HG02759 (cell line): Measurements from ENCODE around the gene FNTB.

Experiments
- ATAC-seq: cut with Tn5 transposase; IDR thresholded peaks from one replicate; pipeline ENCODE4 v1.9.1; 2021; ENCODE audit warnings: mild to moderate bottlenecking, moderate library complexity; ENCODE audit not compliant: unreplicated experiment

FNTB gene

DNA sequence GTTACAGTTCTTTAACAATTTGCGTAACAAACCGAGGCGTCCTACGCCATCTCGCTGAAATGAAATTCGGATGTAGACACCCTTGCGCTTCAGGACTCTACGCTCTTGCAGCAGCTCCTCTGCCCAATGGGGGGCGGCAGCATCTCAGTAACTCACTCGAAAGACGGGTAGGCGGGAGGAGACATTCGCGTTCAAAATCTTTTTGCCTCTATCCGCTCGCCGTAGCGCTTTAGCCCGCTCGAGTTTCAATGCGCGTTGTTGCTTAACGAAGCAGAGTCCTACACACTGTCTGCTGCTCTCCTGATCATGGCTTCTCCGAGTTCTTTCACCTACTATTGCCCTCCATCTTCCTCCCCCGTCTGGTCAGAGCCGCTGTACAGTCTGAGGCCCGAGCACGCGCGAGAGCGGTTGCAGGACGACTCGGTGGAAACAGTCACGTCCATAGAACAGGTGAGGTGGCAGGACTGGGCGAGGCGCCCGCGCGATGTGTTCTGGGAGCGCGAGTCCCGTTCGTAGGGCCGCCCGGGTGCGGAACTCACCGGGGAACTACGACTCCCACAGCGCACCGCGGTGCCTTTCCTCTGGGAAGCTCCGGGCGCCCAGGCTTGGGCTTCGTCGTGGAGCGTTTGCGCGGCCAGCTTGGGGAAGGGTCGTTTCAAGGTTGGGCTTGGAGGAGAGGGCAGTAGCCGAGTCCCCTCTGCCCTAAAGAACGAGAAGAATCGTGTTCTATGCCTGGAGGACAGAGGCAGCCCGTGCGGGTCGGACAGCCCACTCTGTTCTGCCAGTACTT lies at the start of gene FNTB:
FNTB (plus strand) TSS at position 248 of the 790 bp plus-strand sequence; CDS start at position 307, 59 bp downstream.
- ATAC-seq: peak; percentile 95

- no peak for ATAC-seq
Observed at GRCh38 chr14:64937171-64937820, 49.4 kb upstream of the FNTB start.

DNA sequence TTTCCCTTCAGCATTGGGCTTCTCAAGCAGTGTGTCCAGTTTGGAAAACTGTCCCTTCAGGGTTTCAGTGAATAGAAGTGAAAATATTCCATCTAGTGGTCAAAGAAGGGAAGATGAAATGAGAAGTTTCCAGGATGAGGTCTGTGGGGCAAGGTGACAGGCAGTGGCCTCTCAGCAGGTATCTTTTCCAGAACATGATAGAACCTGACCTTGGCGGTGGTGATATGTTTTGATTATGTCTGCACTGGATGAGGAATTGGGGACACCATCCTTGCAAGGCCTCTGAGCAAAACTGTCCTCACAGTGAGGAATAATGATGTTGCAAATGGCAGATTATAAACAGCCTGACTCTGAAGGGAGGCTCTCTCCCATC lies 48.9 kb upstream of the FNTB start:
- ATAC-seq: no peak

- ATAC-seq: no peak
Observed at GRCh38 chr14:64938972-64939816, 47.5 kb upstream of the FNTB start.

GRCh38 chr14:64939817-64940190 lies 46.9 kb upstream of the FNTB start:
- ATAC-seq: no peak

GRCh38 chr14:64940336-64940910 lies 46.3 kb upstream of the FNTB start:
- no peak for ATAC-seq

GRCh38 chr14:64942531-64943111 lies 44.1 kb upstream of the FNTB start, which contains the start of gene GPX2:
GPX2 (minus strand) TSS chr14:64942745; CDS start chr14:64942726, 19 bp downstream.
- ATAC-seq: no peak

- ATAC-seq: no peak
Observed at GRCh38 chr14:64943556-64943955, 43.1 kb upstream of the FNTB start.

DNA sequence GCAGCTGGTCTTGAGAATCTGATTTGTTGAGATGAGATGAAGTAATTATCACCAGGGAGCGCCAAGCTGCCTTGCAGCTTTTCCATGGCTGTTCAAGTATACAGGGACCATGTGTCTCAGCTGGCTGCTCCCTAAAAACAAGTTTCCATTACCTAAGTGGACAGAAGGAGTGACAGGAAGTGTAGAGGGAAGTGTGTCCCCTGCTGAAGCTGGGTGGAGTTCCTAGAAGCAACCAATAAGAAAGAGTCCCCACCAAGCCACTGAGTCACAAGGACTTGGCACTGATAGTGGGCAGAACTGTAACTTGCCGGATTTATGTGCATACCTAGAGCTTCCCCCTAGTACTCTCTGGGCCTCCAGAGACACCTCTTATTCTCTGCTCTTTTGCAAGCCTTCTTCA lies 42.7 kb upstream of the FNTB start:
- no peak for ATAC-seq

- ATAC-seq: no peak
Observed at GRCh38 chr14:64944861-64945260, 41.8 kb upstream of the FNTB start.

- ATAC-seq: no peak
Observed at GRCh38 chr14:64945431-64946178, 41.1 kb upstream of the FNTB start.

DNA sequence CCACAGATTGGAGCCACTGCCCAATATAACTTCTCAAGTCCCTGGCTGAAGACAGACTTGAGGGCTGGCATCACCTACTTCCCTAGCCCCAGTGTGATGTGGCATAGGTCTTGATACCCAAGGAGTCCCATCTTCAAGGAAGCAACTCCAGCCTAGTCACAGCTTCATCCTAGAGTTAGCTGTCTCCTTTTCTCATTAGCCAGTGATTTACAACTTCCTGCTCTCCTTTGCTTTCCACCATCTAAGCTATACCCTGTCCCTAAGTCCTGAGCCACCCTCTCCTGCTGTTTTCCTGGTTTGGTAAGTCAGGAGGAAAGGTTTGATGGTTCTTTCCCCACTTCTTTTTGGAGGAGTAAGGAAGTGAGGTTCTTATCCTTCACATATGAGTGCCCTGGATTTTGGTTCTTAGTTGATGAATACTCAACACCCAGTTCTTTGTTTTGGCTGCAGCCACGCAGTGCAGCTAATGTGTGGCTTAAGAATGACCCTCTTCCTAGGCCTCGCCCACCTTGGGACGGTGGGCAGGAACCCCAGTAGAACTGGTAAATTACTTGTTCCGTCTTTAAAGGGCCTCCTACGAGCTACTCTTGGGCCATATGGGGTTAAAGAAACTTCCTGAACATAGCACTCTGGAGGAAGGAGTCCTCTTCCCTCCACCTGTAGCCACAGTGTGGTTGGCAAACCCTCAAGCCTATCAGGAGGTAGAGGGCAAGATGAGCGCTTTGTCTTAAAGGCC lies 40.2 kb upstream of the FNTB start:
- ATAC-seq: no peak

- no peak for ATAC-seq
Observed at GRCh38 chr14:64947710-64948611, 38.7 kb upstream of the FNTB start.

GRCh38 chr14:64948612-64949210 lies 38.0 kb upstream of the FNTB start:
- ATAC-seq: no peak

GRCh38 chr14:64950889-64951288 lies 35.8 kb upstream of the FNTB start:
- ATAC-seq: no peak

DNA sequence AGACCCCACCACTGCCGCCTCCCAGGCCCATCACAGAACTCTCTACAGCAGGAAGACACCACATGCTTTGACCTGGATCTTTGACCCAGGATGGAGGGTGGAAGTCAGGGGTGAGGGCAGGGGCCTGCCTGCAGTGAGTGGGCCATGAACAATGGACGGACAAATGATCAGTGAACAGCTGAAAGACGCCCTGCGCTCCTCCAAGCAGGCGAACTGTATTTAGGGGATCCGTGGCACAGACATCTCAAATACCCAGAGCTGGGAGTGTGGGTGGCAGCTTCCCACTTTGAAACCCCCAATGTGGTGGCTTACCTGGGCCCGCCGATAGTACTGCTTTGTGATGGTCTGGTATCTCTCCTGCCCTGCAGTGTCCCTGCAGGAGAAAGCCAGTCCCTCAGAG lies 35.4 kb upstream of the FNTB start:
- no peak for ATAC-seq

DNA sequence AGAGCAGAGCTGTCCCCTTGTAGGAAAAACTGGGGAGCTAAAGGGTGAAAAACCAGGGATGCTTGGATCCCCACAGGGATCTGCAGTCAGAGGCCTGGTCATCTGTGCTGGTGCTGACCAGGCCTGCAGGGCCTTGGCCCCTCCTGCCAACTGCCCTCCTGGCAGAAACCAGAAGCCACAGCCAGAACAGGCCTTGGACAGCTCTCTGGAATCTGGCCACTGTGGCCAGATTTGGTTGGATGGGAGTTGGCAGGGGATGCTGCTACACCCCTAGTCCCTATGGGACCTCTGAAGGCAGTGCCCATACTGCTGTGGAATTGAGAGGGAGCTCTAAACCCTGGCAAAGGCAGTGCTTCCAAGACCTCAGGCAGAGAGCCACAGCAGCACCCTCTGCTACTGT lies 35.0 kb upstream of the FNTB start:
- no peak for ATAC-seq
